ENCODE results near the gene ECE1.
A peak's percentile ranks its signal among the peaks of the same experiment; 100 is the strongest.

GRCh38 chr1:21255284-21255942 lies 34.9 kb downstream of the ECE1 start:
- peak; percentile 79 to 82 (median 79) for TF ChIP-seq CTCF (IDR thresholded peaks at IDR 0.05)
- no peak for TF ChIP-seq POLR2A (IDR thresholded peaks at IDR 0.05)
